Suppressor macrophage (primary cell): Measurements from ENCODE around the gene SNRNP70.
A peak's percentile ranks its signal among the peaks of the same experiment; 100 is the strongest.
"Not testable (repeated sequence)": the region's sequence is repeated elsewhere in the genome, so short reads cannot be mapped to it uniquely, and the experiment has no call there.

Source experiments
- DNase-seq, 4 experiments: peaks; one replicate each; pipeline ENCODE4 v3.0.0-alpha.2; 2020 to 2022
- total RNA-seq, 17 experiments: gene quantifications; one replicate each; lab custom pipeline; 2026; ENCODE audit warnings: mixed read lengths in 6 of 17, inconsistent platforms in 3 of 17; lab: John Stamatoyannopoulos, UW

The SNRNP70 gene, protein sequence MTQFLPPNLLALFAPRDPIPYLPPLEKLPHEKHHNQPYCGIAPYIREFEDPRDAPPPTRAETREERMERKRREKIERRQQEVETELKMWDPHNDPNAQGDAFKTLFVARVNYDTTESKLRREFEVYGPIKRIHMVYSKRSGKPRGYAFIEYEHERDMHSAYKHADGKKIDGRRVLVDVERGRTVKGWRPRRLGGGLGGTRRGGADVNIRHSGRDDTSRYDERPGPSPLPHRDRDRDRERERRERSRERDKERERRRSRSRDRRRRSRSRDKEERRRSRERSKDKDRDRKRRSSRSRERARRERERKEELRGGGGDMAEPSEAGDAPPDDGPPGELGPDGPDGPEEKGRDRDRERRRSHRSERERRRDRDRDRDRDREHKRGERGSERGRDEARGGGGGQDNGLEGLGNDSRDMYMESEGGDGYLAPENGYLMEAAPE
- 52.1 to 201 (median 102) reads per million in 17 experiments for total RNA-seq

DNA sequence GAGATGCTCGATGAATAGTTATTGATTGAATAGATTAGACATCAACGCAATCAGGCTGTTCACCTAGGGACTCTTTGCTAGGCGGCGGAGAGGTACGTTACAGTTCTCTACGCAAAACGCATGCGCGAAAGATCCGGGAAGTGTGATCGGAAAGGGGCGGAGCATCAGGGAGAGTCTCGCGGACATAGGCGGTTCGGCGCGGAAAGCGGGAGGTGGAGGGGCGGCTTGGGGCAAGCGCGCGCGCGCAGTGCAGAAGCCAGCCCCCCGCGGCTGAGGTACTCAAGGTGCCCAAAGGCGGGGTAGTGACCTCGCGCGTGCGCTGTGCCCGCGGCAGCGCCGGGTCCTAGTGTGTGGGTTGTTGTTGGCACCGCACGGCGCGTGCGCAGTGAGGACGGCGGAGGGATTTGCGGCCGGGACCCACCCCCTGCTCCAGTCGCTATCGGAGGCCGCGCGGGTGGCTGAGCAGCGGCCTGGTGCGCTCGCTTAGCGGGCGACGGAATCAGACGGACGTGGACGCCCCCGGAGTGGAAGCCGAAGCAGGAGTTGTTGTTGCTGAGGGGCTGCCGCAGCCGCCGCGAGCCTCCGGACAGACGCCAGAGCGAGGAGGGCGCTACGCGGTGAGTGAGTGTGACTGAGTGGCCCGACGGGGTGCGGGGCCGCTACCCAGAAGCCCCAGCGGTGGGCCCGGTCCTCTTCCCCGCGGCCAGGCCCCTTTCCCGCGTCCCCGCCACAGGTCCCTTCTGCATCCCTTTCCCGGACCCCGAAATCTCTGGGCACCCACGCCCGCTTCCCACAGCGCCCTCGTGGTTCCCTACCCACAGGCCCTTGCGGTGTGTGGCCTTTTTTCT lies at the start of gene SNRNP70:
SNRNP70 (plus strand) TSS at position 432 of the 848 bp plus-strand sequence. CDS start 964 bp downstream, outside the sequence.
- peak; percentile 99 to 100 (median 100) for DNase-seq

GRCh38 chr19:49036815-49037214 lies 48.4 kb upstream of the SNRNP70 start, which contains the start of gene CGB1:
CGB1 (minus strand) TSS chr19:49036895; CDS start chr19:49036711, 184 bp downstream.
- DNase-seq: peak in 2 of 4 experiments; percentile 45 to 48

- not testable (repeated sequence) for DNase-seq
Measured at GRCh38 chr19:49038111-49038510, 47.1 kb upstream of the SNRNP70 start.

DNA sequence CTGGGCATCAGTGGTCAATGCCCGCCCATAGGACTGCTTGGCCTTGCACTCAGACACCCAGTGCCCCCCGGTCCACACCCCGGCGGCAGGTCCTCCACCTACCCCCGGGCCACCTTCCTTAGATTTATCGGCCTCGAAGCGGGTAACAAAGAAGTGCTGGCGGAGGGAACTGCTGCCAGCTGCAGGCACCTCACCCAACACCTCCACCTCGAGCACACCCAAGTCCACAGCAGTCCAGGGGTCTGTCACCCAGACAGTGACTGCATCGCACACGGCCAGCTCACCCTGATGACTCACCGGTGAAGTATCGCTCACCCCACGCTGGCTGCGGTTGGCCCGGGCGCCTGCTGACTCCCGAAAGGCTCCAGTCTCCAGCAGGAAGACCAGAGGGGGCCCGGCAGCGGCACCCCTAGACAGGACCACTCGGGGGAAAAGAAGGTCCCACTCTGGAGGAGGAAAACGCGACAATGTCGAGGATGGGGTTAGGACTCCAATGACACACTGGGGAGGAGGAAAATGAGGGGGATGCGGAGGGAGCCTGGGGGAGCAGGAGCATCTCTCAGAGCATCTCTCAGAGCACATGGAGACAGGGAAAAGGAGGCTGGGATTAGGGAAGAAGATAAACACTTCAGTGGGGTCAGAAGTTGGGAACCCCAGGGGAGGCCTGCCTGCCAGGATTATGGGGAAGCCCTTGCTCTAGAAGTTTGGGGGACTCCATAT lies 46.5 kb upstream of the SNRNP70 start:
- not testable (repeated sequence) for DNase-seq

GRCh38 chr19:49039736-49040135 lies 45.5 kb upstream of the SNRNP70 start:
- DNase-seq: not testable (repeated sequence)

DNA sequence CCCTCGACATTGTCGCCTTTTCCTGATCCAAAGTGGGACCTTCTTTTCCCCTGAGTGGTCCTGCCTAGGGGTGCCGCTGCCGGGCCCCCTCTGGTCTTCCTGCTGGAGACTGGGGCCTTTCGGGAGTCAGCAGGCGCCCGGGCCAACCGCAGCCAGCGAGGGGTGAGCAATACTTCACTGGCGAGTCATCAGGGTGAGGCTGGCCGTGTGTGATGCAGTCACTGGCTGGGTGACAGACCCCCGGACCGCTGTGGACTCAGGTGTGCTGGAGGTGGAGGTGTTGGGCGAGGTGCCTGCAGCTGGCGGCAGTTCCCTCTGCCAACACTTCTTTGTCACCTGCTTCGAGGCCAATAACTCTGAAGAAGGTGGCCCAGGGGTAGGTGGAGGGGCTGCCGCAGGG lies 43.1 kb upstream of the SNRNP70 start:
- no peak for DNase-seq

DNA sequence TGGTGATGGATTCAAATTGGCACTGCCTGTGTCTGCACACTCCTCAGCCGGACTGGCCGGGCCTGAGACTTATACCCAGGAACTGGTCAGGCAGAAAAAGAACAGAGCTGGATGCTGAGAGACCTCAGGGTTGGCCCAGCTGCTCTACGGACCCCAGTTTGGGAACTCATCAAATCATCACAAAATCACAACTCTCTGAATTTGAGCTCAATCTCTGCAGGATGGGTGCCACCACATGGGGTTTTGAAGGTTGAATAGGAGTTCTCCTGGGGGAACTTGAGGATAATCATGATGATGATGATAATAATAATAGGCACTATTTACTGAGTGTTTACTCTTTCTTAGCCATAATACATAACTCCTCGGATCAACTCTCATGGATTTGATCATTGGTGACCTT lies 42.6 kb upstream of the SNRNP70 start:
- DNase-seq: not testable (repeated sequence)

- DNase-seq: not testable (repeated sequence)
Measured at GRCh38 chr19:49043548-49043947, 41.7 kb upstream of the SNRNP70 start, which contains the start of gene CGB5. CGB5 (plus strand) TSS chr19:49043848; CDS start chr19:49044210, 362 bp downstream.

- not testable (repeated sequence) for DNase-seq
Measured at GRCh38 chr19:49049011-49049410, 36.2 kb upstream of the SNRNP70 start, which contains the start of gene CGB8. CGB8 (minus strand) TSS chr19:49049111; CDS start chr19:49048739, 372 bp downstream.

DNA sequence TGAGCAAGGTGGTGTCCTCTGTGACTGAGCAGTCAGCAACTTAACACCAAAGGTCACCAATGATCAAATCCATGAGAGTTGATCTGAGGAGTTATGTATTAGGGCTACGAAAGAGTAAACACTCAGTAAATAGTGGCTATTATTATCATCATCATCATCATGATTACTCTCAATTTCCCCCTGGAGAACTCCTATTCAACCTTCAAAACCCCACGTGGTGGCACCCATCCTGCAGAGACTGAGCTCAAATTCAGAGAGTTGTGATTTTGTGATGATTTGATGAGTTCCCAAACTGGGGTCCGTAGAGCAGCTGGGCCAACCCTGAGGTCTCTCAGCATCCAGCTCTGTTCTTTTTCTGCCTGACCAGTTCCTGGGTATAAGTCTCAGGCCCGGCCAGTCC lies 35.4 kb upstream of the SNRNP70 start:
- not testable (repeated sequence) for DNase-seq

GRCh38 chr19:49050376-49051033 lies 34.7 kb upstream of the SNRNP70 start:
- DNase-seq: not testable (repeated sequence)

- peak; percentile 43 to 80 (median 60) for DNase-seq
Measured at GRCh38 chr19:49056101-49056901, 28.9 kb upstream of the SNRNP70 start.

DNA sequence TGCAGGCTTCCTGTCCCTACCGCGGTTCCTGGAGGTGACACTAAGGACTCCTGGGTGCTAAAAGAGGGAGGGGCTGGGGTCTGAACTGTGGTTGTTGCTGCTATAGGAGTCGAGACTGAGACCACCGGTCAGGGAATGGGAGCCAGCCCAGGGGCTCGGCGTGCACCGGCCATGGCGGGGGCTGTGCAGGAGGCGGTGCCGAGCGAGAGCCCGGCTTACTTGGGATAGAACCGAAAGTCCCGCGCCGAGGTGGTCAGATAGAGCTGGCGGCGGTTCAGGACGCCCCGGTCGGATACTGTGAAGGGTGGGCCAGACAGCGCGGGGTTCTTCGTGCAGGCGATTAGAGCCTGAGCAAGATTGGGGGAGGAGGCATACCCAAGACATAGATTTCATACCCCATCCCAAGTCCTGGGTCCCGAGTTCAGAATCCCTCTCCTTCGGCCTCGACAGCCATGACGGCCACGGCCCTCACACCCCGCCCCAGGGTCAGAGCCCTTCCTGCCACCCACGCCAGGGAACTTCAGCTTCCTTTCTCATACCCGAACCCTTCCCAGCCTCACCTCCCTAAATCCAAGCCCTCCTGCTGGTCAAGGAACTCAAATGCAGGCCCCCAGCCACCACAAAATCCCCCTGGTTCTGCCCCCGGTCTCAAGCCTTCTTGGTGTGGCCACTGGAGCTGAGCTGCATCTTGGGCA lies 28.2 kb upstream of the SNRNP70 start:
- DNase-seq: not testable (repeated sequence)

DNA sequence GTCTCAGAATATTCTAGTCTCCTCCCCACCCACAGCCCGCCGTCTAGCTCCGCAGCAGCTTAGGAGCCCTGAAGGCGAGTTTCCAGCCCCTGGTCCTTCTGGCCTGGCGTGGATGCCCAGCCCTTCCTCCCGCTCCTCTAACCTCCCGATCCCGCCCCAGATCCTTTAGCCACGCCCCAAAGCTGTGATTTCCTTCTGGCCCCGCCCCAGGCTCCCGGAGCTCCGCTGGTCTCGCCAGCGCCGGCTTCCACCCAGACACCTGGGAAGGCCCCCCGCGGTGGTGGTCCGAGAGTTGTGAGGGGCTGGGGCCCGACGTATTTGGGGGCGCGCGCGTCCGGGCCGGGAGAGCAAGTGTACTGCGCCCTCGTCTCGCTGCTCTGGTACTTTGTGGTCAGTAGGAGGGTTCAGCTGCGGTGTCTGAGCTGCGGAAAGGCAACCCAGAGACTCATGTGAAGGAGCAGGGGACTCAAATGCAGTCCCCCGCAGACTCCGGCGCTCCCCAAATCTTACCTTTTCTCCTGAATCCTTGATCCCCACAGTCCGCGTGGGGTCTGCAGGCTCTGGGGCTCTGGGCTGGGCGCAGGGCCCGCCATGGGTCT lies 27.5 kb upstream of the SNRNP70 start, which contains the start of gene CGB7:
CGB7 (minus strand) TSS at position 114 of the 599 bp plus-strand sequence. CDS start 2,374 bp downstream, outside the sequence.
- peak; percentile 36 to 71 (median 55) for DNase-seq

DNA sequence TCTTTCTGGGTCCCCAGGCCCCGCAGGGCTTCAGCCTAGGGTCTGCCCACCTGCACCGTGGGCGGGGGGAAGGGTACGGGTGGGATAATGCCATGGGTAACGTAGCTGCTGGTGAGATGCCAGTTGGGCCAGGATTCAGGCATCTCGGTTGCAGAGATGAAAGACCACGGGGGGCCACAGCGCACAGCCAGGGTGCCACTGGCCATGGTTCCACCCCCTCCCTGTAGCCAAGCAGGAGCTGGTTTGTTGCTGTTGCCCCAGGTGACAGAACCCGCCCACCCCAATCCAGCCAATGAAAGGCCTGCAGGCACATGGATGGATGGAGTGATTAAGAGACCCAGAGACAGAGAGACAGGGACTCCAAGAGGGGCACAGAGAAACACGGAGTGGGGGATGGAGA lies 26.7 kb upstream of the SNRNP70 start:
- peak in 2 of 4 experiments; percentile 15 to 19 for DNase-seq

- no peak for DNase-seq
Measured at GRCh38 chr19:49059053-49059452, 26.2 kb upstream of the SNRNP70 start.

- DNase-seq: no peak
Measured at GRCh38 chr19:49061000-49061399, 24.3 kb upstream of the SNRNP70 start.

DNA sequence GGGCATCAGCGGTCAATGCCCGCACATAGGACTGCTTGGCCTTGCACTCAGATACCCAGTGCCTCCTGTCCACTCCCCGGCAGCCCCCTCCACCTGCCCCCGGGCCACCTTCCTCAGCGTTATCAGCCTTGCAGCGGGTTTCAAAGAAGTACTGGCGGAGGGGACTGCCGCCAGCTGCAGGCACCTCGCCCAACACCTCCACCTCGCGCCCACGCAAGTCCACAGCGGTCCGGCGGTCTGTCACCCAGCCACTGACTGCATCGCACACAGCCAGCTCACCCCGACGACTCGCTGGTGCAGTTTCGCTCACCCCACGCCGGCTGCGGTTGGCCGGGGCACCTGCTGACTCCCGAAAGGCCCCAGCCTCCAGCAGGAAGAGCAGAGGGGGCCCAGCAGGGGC lies 23.8 kb upstream of the SNRNP70 start:
- DNase-seq: no peak

GRCh38 chr19:49064029-49064629 lies 21.1 kb upstream of the SNRNP70 start:
- DNase-seq: no peak
